Stimulated activated CD4-positive, alpha-beta T cell treated with anti-CD3 and anti-CD28 coated beads, TNF-alpha, amount 100 ng/mL, for 4 hours (primary cell): ENCODE data around the gene HSF2BP.
"Not testable (repeated sequence)": the region's sequence is repeated elsewhere in the genome, so short reads cannot be mapped to it uniquely, and the experiment has no call there.

Experiments used
- DNase-seq, 3 experiments: peaks; one replicate each; pipeline ENCODE4 v3.0.0-alpha.2; 2020; ENCODE audit warnings: low read depth in 3 of 3

Gene HSF2BP

GRCh38 chr21:43516860-43517627, 142.2 kb downstream of the HSF2BP start:
- not testable (repeated sequence) for DNase-seq

GRCh38 chr21:43516295-43516847, 142.9 kb downstream of the HSF2BP start:
- DNase-seq, result not testable (repeated sequence)

GRCh38 chr21:43514834-43515233, 144.5 kb downstream of the HSF2BP start:
- not testable (repeated sequence) for DNase-seq

GRCh38 chr21:43513023-43513422, 146.3 kb downstream of the HSF2BP start:
- DNase-seq, result not testable (repeated sequence)

GRCh38 chr21:43511209-43511608, 148.1 kb downstream of the HSF2BP start:
- DNase-seq, result not testable (repeated sequence)

- not testable (repeated sequence) for DNase-seq
Observed at GRCh38 chr21:43510669-43511068, 148.6 kb downstream of the HSF2BP start.

- DNase-seq, result not testable (repeated sequence)
Observed at GRCh38 chr21:43503892-43504291, 155.4 kb downstream of the HSF2BP start.

- not testable (repeated sequence) for DNase-seq
Observed at GRCh38 chr21:43503075-43503750, 156.1 kb downstream of the HSF2BP start.

- DNase-seq, result not testable (repeated sequence)
Observed at GRCh38 chr21:43502407-43503071, 156.7 kb downstream of the HSF2BP start.

GRCh38 chr21:43498924-43499323, 160.4 kb downstream of the HSF2BP start:
- not testable (repeated sequence) for DNase-seq

GRCh38 chr21:43498065-43498464, 161.2 kb downstream of the HSF2BP start:
- not testable (repeated sequence) for DNase-seq

- not testable (repeated sequence) for DNase-seq
Observed at GRCh38 chr21:43494279-43495012, 164.8 kb downstream of the HSF2BP start.

GRCh38 chr21:43493471-43493870, 165.8 kb downstream of the HSF2BP start:
- not testable (repeated sequence) for DNase-seq

- not testable (repeated sequence) for DNase-seq
Observed at GRCh38 chr21:43488235-43488634, 171.1 kb downstream of the HSF2BP start.

GRCh38 chr21:43486051-43486450, 173.2 kb downstream of the HSF2BP start:
- DNase-seq, result not testable (repeated sequence)

GRCh38 chr21:43485016-43485415, 174.3 kb downstream of the HSF2BP start:
- DNase-seq, result not testable (repeated sequence)

- DNase-seq, result not testable (repeated sequence)
Observed at GRCh38 chr21:43479197-43479596, 180.1 kb downstream of the HSF2BP start.
